HepG2 (cell line): Measurements from ENCODE around the gene GPR162. TPM values are rescaled to one million over a fixed set of nuclear protein-coding genes. Genes with fewer than 3 reads are reported as not detected.

Experiments
- ATF5 ChIP-seq: sonication (generic); formaldehyde crosslinking; IDR thresholded peaks from 2 replicates; pipeline ENCODE4 v1.4.0; 2020; ENCODE audit warnings: mild to moderate bottlenecking, low read depth, missing genetic modification reagents
- BORCS8-MEF2B ChIP-seq: sonication (generic); formaldehyde crosslinking; IDR thresholded peaks from 2 replicates; pipeline ENCODE4 v1.8.0; 2022; ENCODE audit warnings: mild to moderate bottlenecking, missing genetic modification reagents
- CHCHD3 ChIP-seq: sonication (generic); formaldehyde crosslinking; IDR thresholded peaks from 2 replicates; pipeline ENCODE4 v1.8.0; 2022; ENCODE audit warnings: mild to moderate bottlenecking, missing genetic modification reagents, moderate library complexity
- HNRNPLL ChIP-seq: fragments of 200-400 bp; formaldehyde crosslinking; IDR thresholded peaks from 2 replicates; pipeline ENCODE4 v1.6.1; 2017; ENCODE audit warnings: mild to moderate bottlenecking, low read depth, low read length; ENCODE audit not compliant: poor library complexity, severe bottlenecking
- IKZF4 ChIP-seq: sonication (generic); formaldehyde crosslinking; IDR thresholded peaks from 2 replicates; pipeline ENCODE4 v1.5.1; 2020; ENCODE audit warnings: borderline replicate concordance, mild to moderate bottlenecking, low read depth, missing genetic modification reagents; ENCODE audit errors: not compliant biosample characterization
- IKZF5 ChIP-seq: IDR thresholded peaks from 2 replicates; pipeline ENCODE4 v1.6.1; 2018; ENCODE audit warnings: missing genetic modification reagents, mild to moderate bottlenecking, missing compliant biosample characterization
- RBM39 ChIP-seq: fragments of 200-400 bp; formaldehyde crosslinking; IDR thresholded peaks from one replicate; pipeline ENCODE4 v1.6.1; 2018; ENCODE audit warnings: antibody characterized with exemption, mild to moderate bottlenecking, low read depth, low read length; ENCODE audit not compliant: poor library complexity, severe bottlenecking
- SAFB2 ChIP-seq: sonication (generic); formaldehyde crosslinking; IDR thresholded peaks from 2 replicates; pipeline ENCODE4 v1.5.1; 2020; ENCODE audit warnings: missing genetic modification reagents, low read depth, mild to moderate bottlenecking, borderline replicate concordance
- SMAD9 ChIP-seq: sonication (generic); formaldehyde crosslinking; IDR thresholded peaks from 2 replicates; pipeline ENCODE4 v1.5.1; 2020; ENCODE audit warnings: mild to moderate bottlenecking, missing genetic modification reagents
- SNAPC5 ChIP-seq: sonication (generic); formaldehyde crosslinking; IDR thresholded peaks from 2 replicates; pipeline ENCODE4 v1.8.1; 2023; ENCODE audit warnings: mild to moderate bottlenecking, missing genetic modification reagents, borderline replicate concordance
- TCF7 ChIP-seq: sonication (generic); IDR thresholded peaks from 2 replicates; pipeline ENCODE4 v1.6.1; 2016; ENCODE audit warnings: antibody characterized with exemption, low read depth
- TMF1 ChIP-seq: sonication (generic); formaldehyde crosslinking; IDR thresholded peaks from 2 replicates; pipeline ENCODE4 v1.8.1; 2022; ENCODE audit warnings: low read depth, missing genetic modification reagents
- ZBTB1 ChIP-seq: sonication (generic); formaldehyde crosslinking; IDR thresholded peaks from 2 replicates; pipeline ENCODE4 v1.4.0; 2020; ENCODE audit warnings: missing genetic modification reagents, borderline replicate concordance
- ZMYM2 ChIP-seq: sonication (generic); formaldehyde crosslinking; IDR thresholded peaks from 2 replicates; pipeline ENCODE4 v1.8.0; 2022; ENCODE audit warnings: mild to moderate bottlenecking, missing genetic modification reagents
- ZNF121 ChIP-seq: sonication (generic); formaldehyde crosslinking; IDR thresholded peaks from 2 replicates; pipeline ENCODE4 v1.5.0; 2020; ENCODE audit warnings: mild to moderate bottlenecking, missing genetic modification reagents
- ZNF317 ChIP-seq: sonication (generic); formaldehyde crosslinking; IDR thresholded peaks from 2 replicates; pipeline ENCODE4 v1.5.0; 2020; ENCODE audit warnings: mild to moderate bottlenecking, missing genetic modification reagents
- ZNF382 ChIP-seq: sonication (generic); formaldehyde crosslinking; IDR thresholded peaks from 2 replicates; pipeline ENCODE4 v1.5.0; 2020; ENCODE audit warnings: missing genetic modification reagents, mild to moderate bottlenecking, borderline replicate concordance
- ZNF430 ChIP-seq: sonication (generic); formaldehyde crosslinking; IDR thresholded peaks from 2 replicates; pipeline ENCODE4 v1.9.0; 2021; ENCODE audit warnings: mild to moderate bottlenecking, missing genetic modification reagents
- ZNF431 ChIP-seq: sonication (generic); formaldehyde crosslinking; IDR thresholded peaks from 2 replicates; pipeline ENCODE4 v1.9.0; 2022; ENCODE audit warnings: missing genetic modification reagents, low read depth, mild to moderate bottlenecking, borderline replicate concordance
- ZNF460 ChIP-seq: sonication (generic); formaldehyde crosslinking; IDR thresholded peaks from 2 replicates; pipeline ENCODE4 v1.5.1; 2020; ENCODE audit warnings: missing genetic modification reagents, mild to moderate bottlenecking, borderline replicate concordance
- ZNF670 ChIP-seq: sonication (generic); formaldehyde crosslinking; IDR thresholded peaks from 2 replicates; pipeline ENCODE4 v1.8.0; 2022; ENCODE audit warnings: mild to moderate bottlenecking, missing genetic modification reagents, borderline replicate concordance
- ZNF747 ChIP-seq: sonication (generic); formaldehyde crosslinking; IDR thresholded peaks from 2 replicates; pipeline ENCODE4 v1.8.1; 2023; ENCODE audit warnings: missing genetic modification reagents, mild to moderate bottlenecking, borderline replicate concordance
- polyA plus RNA-seq, 8 experiments: library from polyadenylated mRNA; depleted of rRNA in 3 of 8; stranded (reverse) in 7 of 8; unstranded in 1 of 8; fragments of >200 nt; fragmentation: Illumina TruSeq in 4 of 8; extraction: Trizol in 4 of 8; gene quantifications; 2 replicates each; pipeline versions ENCODE4 v1.2.1 to v1.2.3, GENCODE V29; 2011 to 2016; ENCODE audit warnings: low read depth in 4 of 8, missing spikeins in 1 of 8, mixed read lengths in 1 of 8; ENCODE audit not compliant: insufficient read depth in 1 of 8
- total RNA-seq, 5 experiments: library from RNA; depleted of rRNA; stranded (reverse); fragments of >200 nt; fragmentation: Illumina TruSeq; extraction: Trizol; gene quantifications; 2 replicates each; pipeline ENCODE4 v1.2.3, GENCODE V29; 2016; ENCODE audit warnings: low read depth in 1 of 5
- TF ChIP-seq, protein P1 (sequence below): sonication (generic); formaldehyde crosslinking; IDR thresholded peaks from 2 replicates; pipeline ENCODE4 v1.4.0; 2020; ENCODE audit warnings: missing genetic modification reagents
- TF ChIP-seq, protein P2 (sequence below): sonication (generic); formaldehyde crosslinking; IDR thresholded peaks from 2 replicates; pipeline ENCODE4 v1.8.0; 2022; ENCODE audit warnings: mild to moderate bottlenecking, missing genetic modification reagents, moderate library complexity
- TF ChIP-seq, protein P3 (sequence below): sonication (generic); formaldehyde crosslinking; IDR thresholded peaks from 2 replicates; pipeline ENCODE4 v1.4.0; 2020; ENCODE audit warnings: missing genetic modification reagents

GPR162 gene
- total and polyA plus RNA-seq, 2 of the 13 experiments (the other 11 are each of a cell fraction or from before 2014, with no cell fraction given) = 0.08 TPM; not detected in 1

DNA sequence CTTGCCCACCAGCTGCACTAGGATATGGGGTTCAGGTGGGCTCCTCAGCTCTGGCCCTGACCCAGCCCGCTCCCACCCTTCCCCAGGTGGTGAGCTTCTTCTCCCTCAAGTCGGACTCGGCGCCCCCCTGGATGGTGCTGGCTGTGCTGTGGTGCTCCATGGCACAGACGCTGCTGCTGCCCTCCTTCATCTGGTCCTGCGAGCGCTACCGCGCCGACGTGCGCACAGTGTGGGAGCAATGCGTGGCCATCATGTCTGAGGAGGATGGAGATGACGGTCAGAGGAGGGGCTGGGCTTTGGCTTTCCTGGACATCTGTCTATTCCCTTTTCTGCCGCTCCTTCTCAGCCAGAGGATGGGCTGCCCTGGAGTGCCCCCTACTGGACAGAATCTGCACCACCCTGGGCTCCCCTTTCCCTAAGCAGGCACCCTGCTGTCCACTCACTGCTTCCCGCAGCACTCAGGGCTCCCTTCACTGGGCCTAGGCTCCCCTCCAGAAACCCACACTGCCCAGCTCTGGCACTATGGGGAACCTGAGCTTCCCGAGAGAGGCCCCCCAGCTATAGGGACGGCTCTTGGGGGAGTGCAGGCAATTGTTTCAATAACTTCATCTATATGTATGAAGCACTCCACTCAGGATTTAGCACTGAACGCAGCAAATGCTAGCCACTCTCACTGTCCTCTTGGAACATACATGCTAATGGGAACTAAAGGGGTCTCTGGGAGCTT is 3.9 kb downstream of the GPR162 start (continued):
- TF ChIP-seq, protein P1, sequence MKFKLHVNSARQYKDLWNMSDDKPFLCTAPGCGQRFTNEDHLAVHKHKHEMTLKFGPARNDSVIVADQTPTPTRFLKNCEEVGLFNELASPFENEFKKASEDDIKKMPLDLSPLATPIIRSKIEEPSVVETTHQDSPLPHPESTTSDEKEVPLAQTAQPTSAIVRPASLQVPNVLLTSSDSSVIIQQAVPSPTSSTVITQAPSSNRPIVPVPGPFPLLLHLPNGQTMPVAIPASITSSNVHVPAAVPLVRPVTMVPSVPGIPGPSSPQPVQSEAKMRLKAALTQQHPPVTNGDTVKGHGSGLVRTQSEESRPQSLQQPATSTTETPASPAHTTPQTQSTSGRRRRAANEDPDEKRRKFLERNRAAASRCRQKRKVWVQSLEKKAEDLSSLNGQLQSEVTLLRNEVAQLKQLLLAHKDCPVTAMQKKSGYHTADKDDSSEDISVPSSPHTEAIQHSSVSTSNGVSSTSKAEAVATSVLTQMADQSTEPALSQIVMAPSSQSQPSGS (CRISPR knock-in tag) = no peak
- TF ChIP-seq ZNF670 (CRISPR knock-in tag) (no peak), TCF7 (no peak), IKZF5 (CRISPR knock-in tag) (no peak), ZBTB1 (CRISPR knock-in tag) (no peak), SNAPC5 (CRISPR knock-in tag) (no peak), ZNF460 (CRISPR knock-in tag) (no peak), ZNF382 (CRISPR knock-in tag) (no peak), ZMYM2 (CRISPR knock-in tag) (no peak), HNRNPLL (peak; percentile 66), CHCHD3 (CRISPR knock-in tag) (no peak), RBM39 (no peak), IKZF4 (CRISPR knock-in tag) (no peak), ZNF317 (CRISPR knock-in tag) (no peak), ZNF121 (CRISPR knock-in tag) (no peak), BORCS8-MEF2B (CRISPR knock-in tag) (no peak), SAFB2 (peak; percentile 46; the same call in 1 of the 2 replicates), ZNF430 (CRISPR knock-in tag) (no peak), ZNF747 (no peak), TMF1 (CRISPR knock-in tag) (no peak), SMAD9 (no peak), ZNF431 (0 out of 2 replicates have a peak, but pooled peaks have one; percentile 34), ATF5 (CRISPR knock-in tag) (no peak)
- TF ChIP-seq, protein P2, sequence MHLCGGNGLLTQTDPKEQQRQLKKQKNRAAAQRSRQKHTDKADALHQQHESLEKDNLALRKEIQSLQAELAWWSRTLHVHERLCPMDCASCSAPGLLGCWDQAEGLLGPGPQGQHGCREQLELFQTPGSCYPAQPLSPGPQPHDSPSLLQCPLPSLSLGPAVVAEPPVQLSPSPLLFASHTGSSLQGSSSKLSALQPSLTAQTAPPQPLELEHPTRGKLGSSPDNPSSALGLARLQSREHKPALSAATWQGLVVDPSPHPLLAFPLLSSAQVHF (CRISPR knock-in tag) = no peak
- TF ChIP-seq, protein P3, sequence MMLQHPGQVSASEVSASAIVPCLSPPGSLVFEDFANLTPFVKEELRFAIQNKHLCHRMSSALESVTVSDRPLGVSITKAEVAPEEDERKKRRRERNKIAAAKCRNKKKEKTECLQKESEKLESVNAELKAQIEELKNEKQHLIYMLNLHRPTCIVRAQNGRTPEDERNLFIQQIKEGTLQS (CRISPR knock-in tag) = no peak; the same call in 1 of the 2 replicates
